Measurements from ENCODE around the gene SLC5A11. TPM values are rescaled to one million over a fixed set of nuclear protein-coding genes. Genes with fewer than 3 reads are reported as not detected.

The SLC5A11 gene
- total RNA-seq, 3 donors from 2014 or later: 0.63 to 2.4 (median 1.3) TPM

DNA sequence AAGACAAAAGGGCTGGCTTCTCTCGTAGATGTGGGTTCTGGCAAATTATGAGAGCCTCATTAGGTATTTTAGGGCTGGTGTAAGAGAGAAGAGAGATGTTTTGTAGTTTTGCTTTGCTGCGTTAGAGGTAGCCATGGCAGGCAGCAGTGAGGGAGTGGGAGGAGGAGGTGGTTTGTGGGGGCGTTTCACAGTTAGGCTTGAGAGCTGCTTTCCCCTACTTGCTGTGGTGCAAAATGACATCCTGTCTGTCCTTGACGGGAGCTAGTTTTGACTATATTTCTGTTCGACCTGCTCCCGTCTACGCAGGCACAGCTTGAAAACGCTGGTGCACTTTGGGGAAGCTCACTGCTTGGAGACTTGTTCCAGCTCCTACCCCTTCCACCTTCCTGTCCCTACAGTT, 75.5 kb downstream of the SLC5A11 start:
- Histone ChIP-seq H3K9me3 (no peaks in the 10 kb centered on the region), H3K4me1 (ENCODE audit: low read depth) (no peaks in the 10 kb centered on the region), H3K4me3 (no peak overlapping the region), H3K36me3 (ENCODE audit: low read depth) (no peaks in the 10 kb centered on the region)
- no peak for DNase-seq
- intact Hi-C loops (cut with DNase I, micrococcal nuclease): no loop called here
- ATAC-seq: no peak
- no peak for TF ChIP-seq CTCF (IDR thresholded peaks at IDR 0.05)

DNA sequence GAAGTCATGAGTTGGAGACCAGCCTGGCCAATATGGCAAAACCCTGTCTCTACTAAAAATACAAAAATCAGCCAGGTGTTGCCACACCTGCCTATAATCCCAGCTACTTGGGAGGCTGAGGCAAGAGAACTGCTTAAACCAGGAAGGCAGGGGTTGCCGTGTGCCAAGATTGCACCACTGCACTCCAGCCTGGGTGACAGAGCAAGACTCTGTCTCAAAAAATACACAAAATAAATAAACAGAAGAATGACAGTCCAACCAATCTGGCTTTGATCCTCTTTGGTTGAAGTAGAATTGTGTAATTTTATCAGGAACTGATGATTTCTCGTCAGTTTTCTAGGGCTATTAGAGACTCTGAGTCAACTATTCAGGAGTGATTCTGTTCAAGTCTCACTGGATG, 79.4 kb downstream of the SLC5A11 start:
- ATAC-seq: no peak
- no peak for TF ChIP-seq CTCF (IDR thresholded peaks at IDR 0.05)
- DNase-seq: no peak
- Histone ChIP-seq H3K9me3 (no peaks in the 10 kb centered on the region), H3K4me1 (ENCODE audit: low read depth) (no peaks in the 10 kb centered on the region), H3K36me3 (ENCODE audit: low read depth) (peaks cover 3% of the 10 kb centered on the region), H3K4me3 (no peak overlapping the region)
- intact Hi-C loops (cut with DNase I, micrococcal nuclease): no loop called here

GRCh38 chr16:24929409-24929808, 83.6 kb downstream of the SLC5A11 start:
- no peaks in the 10 kb centered on the region for H3K9me3 ChIP-seq
- no peak overlapping the region for H3K4me3 ChIP-seq
- TF ChIP-seq CTCF (IDR thresholded peaks at IDR 0.05): no peak
- ATAC-seq (no peak), DNase-seq (no peak)
- intact Hi-C loops (cut with DNase I, micrococcal nuclease): no loop called here
- H3K36me3 ChIP-seq (ENCODE audit: low read depth): peaks cover 3% of the 10 kb centered on the region
- H3K4me1 ChIP-seq (ENCODE audit: low read depth): no peaks in the 10 kb centered on the region

- TF ChIP-seq CTCF (IDR thresholded peaks at IDR 0.05): no peak
- Histone ChIP-seq H3K4me1 (ENCODE audit: low read depth) (no peaks in the 10 kb centered on the region), H3K9me3 (no peaks in the 10 kb centered on the region), H3K36me3 (ENCODE audit: low read depth) (peaks cover 10% of the 10 kb centered on the region), H3K4me3 (no peak overlapping the region)
- DNase-seq: no peak
- ATAC-seq: peak; percentile 33
- intact Hi-C loops (cut with DNase I, micrococcal nuclease): no loop called here
Measured at GRCh38 chr16:24930440-24930839, 84.7 kb downstream of the SLC5A11 start.

- no peak for TF ChIP-seq CTCF (IDR thresholded peaks at IDR 0.05)
- Histone ChIP-seq H3K4me3 (no peak overlapping the region), H3K9me3 (no peaks in the 10 kb centered on the region), H3K36me3 (ENCODE audit: low read depth) (peaks cover 10% of the 10 kb centered on the region), H3K4me1 (ENCODE audit: low read depth) (no peaks in the 10 kb centered on the region)
- ATAC-seq (no peak), DNase-seq (no peak)
- intact Hi-C loops (cut with DNase I, micrococcal nuclease): no loop called here
Measured at GRCh38 chr16:24931091-24931490, 85.3 kb downstream of the SLC5A11 start.

DNA sequence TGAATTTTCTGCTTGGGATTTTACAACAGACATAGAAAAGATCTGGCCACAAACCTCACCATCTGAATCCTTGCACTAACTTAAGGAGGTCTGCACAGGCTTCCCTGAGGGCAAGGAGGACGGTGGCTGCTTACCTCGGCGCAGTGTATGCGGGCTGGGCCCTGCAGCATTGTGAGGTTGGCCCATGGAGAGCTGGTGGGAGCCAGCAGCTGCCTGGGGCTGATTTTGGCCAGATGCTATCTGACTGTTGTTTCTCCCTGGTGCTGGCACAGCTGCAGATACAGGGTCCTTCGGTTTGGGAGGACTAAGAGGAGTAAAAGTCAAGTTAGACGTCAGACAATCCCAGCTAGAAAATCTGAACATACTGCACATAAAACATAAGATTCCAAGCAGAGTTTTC, 89.6 kb downstream of the SLC5A11 start:
- no peak for TF ChIP-seq CTCF (IDR thresholded peaks at IDR 0.05)
- intact Hi-C loops (cut with DNase I, micrococcal nuclease): no loop called here
- H3K36me3 ChIP-seq (ENCODE audit: low read depth): peaks cover 7% of the 10 kb centered on the region
- no peak for ATAC-seq
- H3K4me3 ChIP-seq: no peak overlapping the region
- no peaks in the 10 kb centered on the region for H3K9me3 ChIP-seq
- no peaks in the 10 kb centered on the region for H3K4me1 ChIP-seq (ENCODE audit: low read depth)
- DNase-seq: no peak

Data from mucosa of descending colon (tissue), 3 donors.